ENCODE data around the gene ACSL3.

DNA sequence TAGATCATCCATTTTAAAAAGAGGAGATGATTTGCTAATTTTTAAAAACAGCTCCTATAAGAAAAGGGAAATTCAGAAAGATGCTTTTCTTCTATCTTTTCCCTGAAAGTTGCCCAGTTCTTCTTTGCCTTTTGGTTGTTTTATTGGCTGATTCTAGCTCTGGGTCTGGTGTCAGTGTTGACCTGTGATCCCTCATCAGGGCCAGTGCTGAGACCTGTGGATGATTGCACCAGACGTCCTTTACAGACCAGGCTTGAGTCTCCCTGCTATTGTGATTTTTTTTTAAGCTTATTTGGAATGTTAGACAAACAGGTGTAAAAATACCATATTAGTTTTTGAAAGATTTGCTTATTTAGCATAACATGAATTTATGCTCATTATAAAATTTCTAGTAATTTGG lies 88.2 kb downstream of the ACSL3 start:
- TF ChIP-seq, protein P1, sequence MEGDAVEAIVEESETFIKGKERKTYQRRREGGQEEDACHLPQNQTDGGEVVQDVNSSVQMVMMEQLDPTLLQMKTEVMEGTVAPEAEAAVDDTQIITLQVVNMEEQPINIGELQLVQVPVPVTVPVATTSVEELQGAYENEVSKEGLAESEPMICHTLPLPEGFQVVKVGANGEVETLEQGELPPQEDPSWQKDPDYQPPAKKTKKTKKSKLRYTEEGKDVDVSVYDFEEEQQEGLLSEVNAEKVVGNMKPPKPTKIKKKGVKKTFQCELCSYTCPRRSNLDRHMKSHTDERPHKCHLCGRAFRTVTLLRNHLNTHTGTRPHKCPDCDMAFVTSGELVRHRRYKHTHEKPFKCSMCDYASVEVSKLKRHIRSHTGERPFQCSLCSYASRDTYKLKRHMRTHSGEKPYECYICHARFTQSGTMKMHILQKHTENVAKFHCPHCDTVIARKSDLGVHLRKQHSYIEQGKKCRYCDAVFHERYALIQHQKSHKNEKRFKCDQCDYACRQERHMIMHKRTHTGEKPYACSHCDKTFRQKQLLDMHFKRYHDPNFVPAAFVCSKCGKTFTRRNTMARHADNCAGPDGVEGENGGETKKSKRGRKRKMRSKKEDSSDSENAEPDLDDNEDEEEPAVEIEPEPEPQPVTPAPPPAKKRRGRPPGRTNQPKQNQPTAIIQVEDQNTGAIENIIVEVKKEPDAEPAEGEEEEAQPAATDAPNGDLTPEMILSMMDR (IDR thresholded peaks at IDR 0.05), result no peak
- TF ChIP-seq EP300 (IDR thresholded peaks at IDR 0.05; ENCODE audit: low read depth), result no peak
- no peak for TF ChIP-seq POLR2AphosphoS5 (IDR thresholded peaks at IDR 0.05)
- no peak for TF ChIP-seq POLR2A (IDR thresholded peaks at IDR 0.05)

All from transverse colon (tissue), 4 donors.